ENCODE measurements around the gene KAT2B.
A peak's percentile ranks its signal among the peaks of the same experiment; 100 is the strongest.

Gene KAT2B

DNA sequence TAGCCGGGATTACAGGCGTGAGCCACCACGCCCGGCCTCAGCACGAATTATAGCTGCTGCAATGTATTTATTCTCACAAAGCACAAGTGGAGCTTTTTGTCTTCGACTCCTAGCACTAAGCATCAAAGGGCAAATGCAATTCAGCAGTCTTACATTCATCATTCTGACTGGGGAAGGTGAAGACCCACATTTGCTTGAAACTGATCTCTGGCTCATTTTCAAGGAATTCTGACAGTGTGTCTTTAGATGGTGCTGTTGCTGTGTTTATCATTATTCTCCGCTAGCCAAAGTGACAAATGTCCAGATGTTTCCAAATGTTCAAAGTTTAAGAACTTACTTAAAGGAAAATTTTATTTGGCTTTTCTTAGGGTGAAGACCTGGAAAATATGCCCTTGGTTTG lies 89.9 kb downstream of the KAT2B start:
- Histone ChIP-seq H3K36me3 (ENCODE audit: insufficient read depth, insufficient read length, low read length) (no peaks in the 10 kb centered on the region), H3K9me3 (ENCODE audit: insufficient read depth, low read length) (no peaks in the 10 kb centered on the region), H3K4me3 (ENCODE audit: insufficient read length, low read depth) (no peak overlapping the region), H3K4me1 (ENCODE audit: insufficient read depth, insufficient read length) (no peaks in the 10 kb centered on the region), H3K9ac (ENCODE audit: insufficient read length, low read depth) (no peak overlapping the region), H3K27me3 (ENCODE audit: insufficient read depth, insufficient read length) (no peaks in the 10 kb centered on the region)
- DNase-seq (ENCODE audit: low read depth, low spot score), result no peak
- TF ChIP-seq SUZ12 (IDR thresholded peaks at IDR 0.05; ENCODE audit: extremely low read depth, insufficient read depth, insufficient read length) (no peak), YY1 (IDR thresholded peaks at IDR 0.05; ENCODE audit: insufficient read depth, insufficient read length) (no peak), ZNF274 (IDR thresholded peaks at IDR 0.05; ENCODE audit: low read depth, low read length) (no peak)

DNA sequence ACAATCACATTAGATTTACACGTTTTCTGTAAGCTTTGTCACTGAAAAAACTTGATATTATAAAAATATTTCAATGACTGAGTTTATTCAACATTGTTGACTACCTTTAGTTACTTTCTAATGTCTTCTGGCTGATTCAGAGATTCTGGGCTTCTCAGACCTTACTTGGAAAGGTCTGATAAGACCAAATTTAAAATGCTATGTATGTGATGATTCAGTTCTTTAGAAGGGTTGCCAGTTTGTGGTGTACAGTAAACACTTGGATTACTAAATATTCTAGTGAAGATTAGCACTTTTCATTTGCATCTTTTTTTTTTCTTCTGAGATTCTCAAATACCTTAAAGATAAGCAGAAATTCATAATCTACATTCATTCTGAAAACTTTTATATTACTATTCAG lies 96.0 kb downstream of the KAT2B start:
- H3K9ac ChIP-seq (ENCODE audit: insufficient read length, low read depth), result no peak overlapping the region
- TF ChIP-seq SUZ12 (IDR thresholded peaks at IDR 0.05; ENCODE audit: extremely low read depth, insufficient read depth, insufficient read length) (no peak), YY1 (IDR thresholded peaks at IDR 0.05; ENCODE audit: insufficient read depth, insufficient read length) (no peak), ZNF274 (IDR thresholded peaks at IDR 0.05; ENCODE audit: low read depth, low read length) (no peak)
- H3K27me3 ChIP-seq (ENCODE audit: insufficient read depth, insufficient read length), result no peaks in the 10 kb centered on the region
- H3K4me3 ChIP-seq (ENCODE audit: insufficient read length, low read depth), result no peak overlapping the region
- no peaks in the 10 kb centered on the region for H3K9me3 ChIP-seq (ENCODE audit: insufficient read depth, low read length)
- H3K4me1 ChIP-seq (ENCODE audit: insufficient read depth, insufficient read length), result no peaks in the 10 kb centered on the region
- DNase-seq (ENCODE audit: low read depth, low spot score), result no peak
- H3K36me3 ChIP-seq (ENCODE audit: insufficient read depth, insufficient read length, low read length), result no peaks in the 10 kb centered on the region

DNA sequence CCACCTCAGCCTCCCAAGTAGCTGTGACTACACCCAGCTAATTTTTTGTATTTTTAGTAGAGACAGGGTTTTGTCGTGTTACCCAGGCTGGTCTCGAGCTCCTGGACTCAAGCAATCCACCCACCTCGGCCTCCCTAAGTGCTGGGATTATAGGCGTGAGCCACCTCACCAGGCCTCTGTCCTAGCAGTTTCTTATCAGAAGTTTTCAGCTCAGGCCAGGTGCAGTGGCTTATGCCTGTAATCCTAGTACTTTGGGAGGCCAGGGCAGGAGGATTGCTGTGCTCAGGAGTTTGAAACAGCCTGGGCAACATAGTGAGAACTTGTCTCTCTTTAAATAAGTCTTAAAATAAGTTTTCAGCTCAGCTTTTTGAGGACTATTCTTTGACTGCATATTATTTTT lies 97.4 kb downstream of the KAT2B start:
- no peaks in the 10 kb centered on the region for H3K27me3 ChIP-seq (ENCODE audit: insufficient read depth, insufficient read length)
- no peak overlapping the region for H3K4me3 ChIP-seq (ENCODE audit: insufficient read length, low read depth)
- no peak for DNase-seq (ENCODE audit: low read depth, low spot score)
- TF ChIP-seq SUZ12 (IDR thresholded peaks at IDR 0.05; ENCODE audit: extremely low read depth, insufficient read depth, insufficient read length) (no peak), ZNF274 (IDR thresholded peaks at IDR 0.05; ENCODE audit: low read depth, low read length) (no peak), YY1 (IDR thresholded peaks at IDR 0.05; ENCODE audit: insufficient read depth, insufficient read length) (no peak)
- no peaks in the 10 kb centered on the region for H3K36me3 ChIP-seq (ENCODE audit: insufficient read depth, insufficient read length, low read length)
- H3K4me1 ChIP-seq (ENCODE audit: insufficient read depth, insufficient read length), result no peaks in the 10 kb centered on the region
- no peak overlapping the region for H3K9ac ChIP-seq (ENCODE audit: insufficient read length, low read depth)
- no peaks in the 10 kb centered on the region for H3K9me3 ChIP-seq (ENCODE audit: insufficient read depth, low read length)

DNA sequence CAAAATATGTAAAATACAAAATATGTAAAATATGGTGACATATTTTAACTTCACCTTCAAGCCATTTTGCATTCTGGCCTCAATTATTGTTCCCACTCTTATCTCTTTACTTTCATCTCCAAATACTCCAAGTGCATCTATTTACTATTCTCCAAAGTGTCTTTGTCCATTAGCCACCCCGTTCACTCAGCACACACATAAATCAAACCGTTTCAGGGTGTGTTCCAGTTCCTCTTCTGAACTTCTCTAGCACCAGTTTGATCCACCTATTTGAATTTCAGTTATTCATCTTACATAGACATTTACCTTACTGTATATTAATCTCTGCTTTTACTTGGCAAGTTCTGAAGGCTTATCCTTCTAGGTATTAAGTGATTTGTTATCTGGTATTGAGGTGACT lies 100.6 kb downstream of the KAT2B start:
- no peak for DNase-seq (ENCODE audit: low read depth, low spot score)

GRCh38 chr3:20141316-20141715 lies 101.1 kb downstream of the KAT2B start:
- no peak for TF ChIP-seq SUZ12 (IDR thresholded peaks at IDR 0.05; ENCODE audit: extremely low read depth, insufficient read depth, insufficient read length)
- TF ChIP-seq ZNF274 (IDR thresholded peaks at IDR 0.05; ENCODE audit: low read depth, low read length), result no peak
- no peak for TF ChIP-seq YY1 (IDR thresholded peaks at IDR 0.05; ENCODE audit: insufficient read depth, insufficient read length)
- H3K4me1 ChIP-seq (ENCODE audit: insufficient read depth, insufficient read length), result no peaks in the 10 kb centered on the region
- no peak for DNase-seq (ENCODE audit: low read depth, low spot score)
- H3K9me3 ChIP-seq (ENCODE audit: insufficient read depth, low read length), result no peaks in the 10 kb centered on the region
- H3K27me3 ChIP-seq (ENCODE audit: insufficient read depth, insufficient read length), result no peaks in the 10 kb centered on the region
- no peak overlapping the region for H3K9ac ChIP-seq (ENCODE audit: insufficient read length, low read depth)
- no peaks in the 10 kb centered on the region for H3K36me3 ChIP-seq (ENCODE audit: insufficient read depth, insufficient read length, low read length)
- no peak overlapping the region for H3K4me3 ChIP-seq (ENCODE audit: insufficient read length, low read depth)

More for the DNA sequence above, 100.6 kb downstream of the KAT2B start:
- no peak overlapping the region for H3K4me3 ChIP-seq (ENCODE audit: insufficient read length, low read depth)
- H3K9ac ChIP-seq (ENCODE audit: insufficient read length, low read depth), result no peak overlapping the region
- H3K36me3 ChIP-seq (ENCODE audit: insufficient read depth, insufficient read length, low read length), result no peaks in the 10 kb centered on the region
- H3K9me3 ChIP-seq (ENCODE audit: insufficient read depth, low read length), result no peaks in the 10 kb centered on the region
- TF ChIP-seq ZNF274 (IDR thresholded peaks at IDR 0.05; ENCODE audit: low read depth, low read length), result no peak
- no peak for TF ChIP-seq SUZ12 (IDR thresholded peaks at IDR 0.05; ENCODE audit: extremely low read depth, insufficient read depth, insufficient read length)
- TF ChIP-seq YY1 (IDR thresholded peaks at IDR 0.05; ENCODE audit: insufficient read depth, insufficient read length), result no peak
- H3K27me3 ChIP-seq (ENCODE audit: insufficient read depth, insufficient read length), result no peaks in the 10 kb centered on the region
- H3K4me1 ChIP-seq (ENCODE audit: insufficient read depth, insufficient read length), result no peaks in the 10 kb centered on the region

GRCh38 chr3:20141851-20142250 lies 101.6 kb downstream of the KAT2B start:
- no peaks in the 10 kb centered on the region for H3K9me3 ChIP-seq (ENCODE audit: insufficient read depth, low read length)
- peak; percentile 54 for DNase-seq (ENCODE audit: low read depth, low spot score)
- H3K9ac ChIP-seq (ENCODE audit: insufficient read length, low read depth), result peak overlapping the region; percentile 13

DNA sequence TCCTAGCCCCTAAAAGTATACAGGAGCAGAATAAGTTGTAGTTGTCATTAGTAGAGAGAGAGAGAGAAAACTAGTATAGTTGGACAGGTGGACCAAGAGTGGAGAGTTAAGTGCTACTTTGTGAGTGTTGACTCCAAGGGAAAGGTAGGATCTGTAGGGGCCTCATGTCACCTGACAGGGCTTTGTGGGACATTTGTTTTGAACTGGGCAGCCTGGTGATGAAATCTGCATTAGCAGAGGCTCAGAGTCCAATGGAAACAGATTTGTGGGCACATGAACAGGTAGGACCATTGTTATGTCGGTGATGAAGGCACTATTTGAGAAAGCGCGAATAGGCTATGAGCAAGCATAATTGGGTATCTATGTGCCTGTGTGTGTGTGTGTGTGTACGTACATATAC lies 102.3 kb downstream of the KAT2B start:
- no peaks in the 10 kb centered on the region for H3K4me1 ChIP-seq (ENCODE audit: insufficient read depth, insufficient read length)
- H3K9ac ChIP-seq (ENCODE audit: insufficient read length, low read depth), result no peak overlapping the region
- H3K36me3 ChIP-seq (ENCODE audit: insufficient read depth, insufficient read length, low read length), result no peaks in the 10 kb centered on the region
- H3K4me3 ChIP-seq (ENCODE audit: insufficient read length, low read depth), result no peak overlapping the region
- TF ChIP-seq YY1 (IDR thresholded peaks at IDR 0.05; ENCODE audit: insufficient read depth, insufficient read length) (no peak), ZNF274 (IDR thresholded peaks at IDR 0.05; ENCODE audit: low read depth, low read length) (no peak), SUZ12 (IDR thresholded peaks at IDR 0.05; ENCODE audit: extremely low read depth, insufficient read depth, insufficient read length) (no peak)
- H3K27me3 ChIP-seq (ENCODE audit: insufficient read depth, insufficient read length), result no peaks in the 10 kb centered on the region
- no peak for DNase-seq (ENCODE audit: low read depth, low spot score)
- no peaks in the 10 kb centered on the region for H3K9me3 ChIP-seq (ENCODE audit: insufficient read depth, low read length)

More at GRCh38 chr3:20141851-20142250, 101.6 kb downstream of the KAT2B start:
- Histone ChIP-seq H3K4me3 (ENCODE audit: insufficient read length, low read depth) (no peak overlapping the region), H3K36me3 (ENCODE audit: insufficient read depth, insufficient read length, low read length) (no peaks in the 10 kb centered on the region), H3K27me3 (ENCODE audit: insufficient read depth, insufficient read length) (no peaks in the 10 kb centered on the region), H3K4me1 (ENCODE audit: insufficient read depth, insufficient read length) (no peaks in the 10 kb centered on the region)
- TF ChIP-seq ZNF274 (IDR thresholded peaks at IDR 0.05; ENCODE audit: low read depth, low read length), result no peak
- TF ChIP-seq SUZ12 (IDR thresholded peaks at IDR 0.05; ENCODE audit: extremely low read depth, insufficient read depth, insufficient read length), result no peak
- no peak for TF ChIP-seq YY1 (IDR thresholded peaks at IDR 0.05; ENCODE audit: insufficient read depth, insufficient read length)

Data from NT2/D1 (cell line).